ENCODE data around the gene MGMT.

GRCh38 chr10:129769381-129770116 is 302.5 kb downstream of the MGMT start:
- TF ChIP-seq ZNF586 (CRISPR knock-in tag; conservative IDR thresholded peaks at IDR 0.05) (no peak), KDM4B (IDR thresholded peaks at IDR 0.05; ENCODE audit: borderline replicate concordance in 2 of 2, low read depth in 1 of 2) (no peak), ARID3A (IDR thresholded peaks at IDR 0.05; ENCODE audit: borderline replicate concordance, low read depth, low read length) (no peak), USF1 (CRISPR knock-in tag; IDR thresholded peaks at IDR 0.05) (no peak), ZNF512 (tag; IDR thresholded peaks at IDR 0.05) (no peak), POLR2A (conservative IDR thresholded peaks at IDR 0.05) (no peak), MAZ (CRISPR knock-in tag; conservative IDR thresholded peaks at IDR 0.05 in 1 of 2, IDR thresholded peaks at IDR 0.05 in 1 of 2) (no peak), RBM34 (IDR thresholded peaks at IDR 0.05; ENCODE audit: borderline replicate concordance, insufficient read depth, low read length) (no peak), EZH2 (IDR thresholded peaks at IDR 0.05; ENCODE audit: borderline replicate concordance, low read depth, low read length) (no peak), NR3C1 (CRISPR knock-in tag; IDR thresholded peaks at IDR 0.05) (no peak)

Data from K562 (cell line).